ENCODE data around the gene NRTN.
"Not testable (repeated sequence)": the region's sequence is repeated elsewhere in the genome, so short reads cannot be mapped to it uniquely, and the experiment has no call there.

The NRTN gene

GRCh38 chr19:5867201-5868136 lies 62.6 kb downstream of the NRTN start:
- no peak for DNase-seq (ENCODE audit: low spot score)

- no peak for DNase-seq (ENCODE audit: low spot score)
Measured at GRCh38 chr19:5870986-5871394, 66.1 kb downstream of the NRTN start.

DNA sequence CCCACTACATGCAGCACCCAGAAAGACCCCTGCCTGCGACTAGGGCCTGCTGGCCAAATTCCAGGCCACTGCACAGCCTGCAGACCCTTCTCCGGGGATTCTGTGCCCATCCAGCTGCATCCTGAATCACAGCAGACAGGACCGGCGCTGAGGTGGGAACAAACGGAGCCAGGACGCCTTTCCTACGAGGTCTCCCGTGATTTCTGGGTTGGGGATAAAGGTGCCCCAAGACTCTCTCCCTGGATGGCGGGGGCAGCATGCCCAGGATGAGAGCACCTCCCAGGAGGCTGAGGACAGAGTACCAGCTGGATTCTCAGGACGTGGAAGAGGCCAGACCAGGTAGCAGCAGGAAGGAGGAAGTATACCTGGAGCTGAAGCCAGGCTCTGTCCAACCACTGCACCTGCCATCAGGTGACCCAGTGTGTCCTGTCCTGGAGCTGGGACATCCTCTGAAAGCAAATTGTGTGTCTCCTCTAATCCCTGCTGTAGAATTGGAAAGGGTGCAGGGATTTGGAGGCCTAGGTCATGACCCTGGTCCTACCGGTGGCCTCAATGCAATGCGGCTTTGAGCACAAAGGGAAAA lies 68.8 kb downstream of the NRTN start:
- no peak for DNase-seq (ENCODE audit: low spot score)

- DNase-seq (ENCODE audit: low spot score), result not testable (repeated sequence)
Measured at GRCh38 chr19:5874496-5874895, 69.6 kb downstream of the NRTN start.

GRCh38 chr19:5877427-5877826 lies 72.6 kb downstream of the NRTN start:
- no peak for DNase-seq (ENCODE audit: low spot score)

DNA sequence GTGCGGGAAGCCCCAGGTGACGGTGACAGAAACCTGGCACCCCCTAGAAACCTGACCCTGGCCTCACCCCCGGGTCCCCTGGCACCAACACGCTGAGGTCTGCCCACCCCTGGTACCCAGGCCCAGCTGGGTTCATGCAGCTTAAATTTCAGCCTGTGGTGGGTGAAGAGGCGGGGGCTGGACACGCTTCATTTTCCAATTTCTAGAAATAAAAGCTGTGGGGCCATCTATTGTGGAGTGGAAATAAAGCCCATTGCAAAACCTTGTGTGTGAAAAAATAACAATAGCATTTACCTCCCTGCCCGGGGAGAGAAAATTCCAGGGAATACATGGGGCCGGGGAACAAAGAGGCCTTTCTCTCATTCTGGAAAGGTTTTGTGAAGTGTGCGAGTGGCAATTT lies 73.0 kb downstream of the NRTN start:
- no peak for DNase-seq (ENCODE audit: low spot score)
